GM21529 (cell line): ENCODE results near the gene TARBP2.

Source experiments
- ATAC-seq: cut with Tn5 transposase; IDR thresholded peaks from one replicate; pipeline ENCODE4 v1.9.1; 2021; ENCODE audit not compliant: unreplicated experiment

Gene TARBP2

GRCh38 chr12:53552361-53553327 is 51.6 kb downstream of the TARBP2 start:
- ATAC-seq: no peak
